Subcutaneous adipose tissue (tissue), 4 donors: Measurements from ENCODE around the gene MYH7B. TPM values are rescaled to one million over a fixed set of nuclear protein-coding genes. Genes with fewer than 3 reads are reported as not detected.

Source experiments
- CTCF ChIP-seq: fragments of 450-650 bp; IDR thresholded peaks from one replicate; pipeline ENCODE4 v1.5.1; 2016; ENCODE audit warnings: low read depth, mild to moderate bottlenecking, control low read depth, antibody characterized with exemption, moderate library complexity
- total RNA-seq, 4 donors: library from RNA; depleted of rRNA; stranded (reverse); fragments of >200 nt; gene quantifications; one replicate each; pipeline ENCODE4 v1.1.0, GENCODE V29; 2016

The MYH7B gene
- total RNA-seq, 4 donors from 2014 or later, result 0.17 to 2.8 (median 0.38) TPM

GRCh38 chr20:34928411-34928810 is 27.3 kb upstream of the MYH7B start:
- TF ChIP-seq CTCF, result no peak

- TF ChIP-seq CTCF, result no peak
Measured at GRCh38 chr20:34931771-34932170, 23.9 kb upstream of the MYH7B start.

GRCh38 chr20:34938466-34939163 is 17.1 kb upstream of the MYH7B start:
- TF ChIP-seq CTCF, result no peak

- TF ChIP-seq CTCF, result no peak
Measured at GRCh38 chr20:34940081-34940481, 15.6 kb upstream of the MYH7B start.

GRCh38 chr20:34941226-34941625 is 14.4 kb upstream of the MYH7B start:
- TF ChIP-seq CTCF, result no peak

GRCh38 chr20:34942301-34942700 is 13.4 kb upstream of the MYH7B start:
- no peak for TF ChIP-seq CTCF

GRCh38 chr20:34943808-34944567 is 11.7 kb upstream of the MYH7B start:
- no peak for TF ChIP-seq CTCF
